Activated CD8-positive, alpha-beta memory T cell treated with anti-CD3 and anti-CD28 coated beads, Interleukin-2, amount 10 ng/mL, durations not matched to agents 7 days and 5 days (primary cell): ENCODE measurements around the gene DDC. TPM values are rescaled to one million over a fixed set of nuclear protein-coding genes. Genes with fewer than 3 reads are reported as not detected.
"Not testable (repeated sequence)": the region's sequence is repeated elsewhere in the genome, so short reads cannot be mapped to it uniquely, and the experiment has no call there.

ENCODE experiments used
- ATAC-seq: fragments of 150-1000 bp; cut with Tn5 transposase; one replicate; pipeline ENCODE4 v1.10.0; 2021; ENCODE audit warnings: moderate library complexity
- CTCF ChIA-PET: fragments of 350-600 bp; sonication (Branson Sonifier 250); formaldehyde crosslinking; loops from one replicate; lab custom pipeline; 2021; ENCODE audit warnings: antibody characterized with exemption; lab: Charles Lee
- DNase-seq: peaks from one replicate; pipeline ENCODE4 v3.0.0-alpha.2; 2020
- H3K27ac Mint-ChIP-seq: one replicate; pipeline ENCODE4 v1.8.0; 2021; ENCODE audit warnings: mild to moderate bottlenecking, mixed read lengths
- H3K27me3 Mint-ChIP-seq: one replicate; pipeline ENCODE4 v1.8.0; 2021; ENCODE audit warnings: mixed read lengths
- H3K36me3 Mint-ChIP-seq: one replicate; pipeline ENCODE4 v1.8.0; 2021; ENCODE audit warnings: mild to moderate bottlenecking, mixed read lengths
- H3K4me1 Mint-ChIP-seq: one replicate; pipeline ENCODE4 v1.8.0; 2021; ENCODE audit warnings: mixed read lengths
- H3K4me3 Mint-ChIP-seq: one replicate; pipeline ENCODE4 v1.8.0; 2021; ENCODE audit warnings: mild to moderate bottlenecking, moderate library complexity, mixed read lengths
- H3K9me3 Mint-ChIP-seq: one replicate; pipeline ENCODE4 v1.8.0; 2022; ENCODE audit warnings: low read depth, mixed read lengths
- total RNA-seq, 2 experiments: library from RNA; stranded (reverse); gene quantifications; one replicate each; pipeline ENCODE4 v1.2.3, GENCODE V29; 2021

DDC gene
- total RNA-seq, 2 experiments from 2014 or later: not detected

DNA sequence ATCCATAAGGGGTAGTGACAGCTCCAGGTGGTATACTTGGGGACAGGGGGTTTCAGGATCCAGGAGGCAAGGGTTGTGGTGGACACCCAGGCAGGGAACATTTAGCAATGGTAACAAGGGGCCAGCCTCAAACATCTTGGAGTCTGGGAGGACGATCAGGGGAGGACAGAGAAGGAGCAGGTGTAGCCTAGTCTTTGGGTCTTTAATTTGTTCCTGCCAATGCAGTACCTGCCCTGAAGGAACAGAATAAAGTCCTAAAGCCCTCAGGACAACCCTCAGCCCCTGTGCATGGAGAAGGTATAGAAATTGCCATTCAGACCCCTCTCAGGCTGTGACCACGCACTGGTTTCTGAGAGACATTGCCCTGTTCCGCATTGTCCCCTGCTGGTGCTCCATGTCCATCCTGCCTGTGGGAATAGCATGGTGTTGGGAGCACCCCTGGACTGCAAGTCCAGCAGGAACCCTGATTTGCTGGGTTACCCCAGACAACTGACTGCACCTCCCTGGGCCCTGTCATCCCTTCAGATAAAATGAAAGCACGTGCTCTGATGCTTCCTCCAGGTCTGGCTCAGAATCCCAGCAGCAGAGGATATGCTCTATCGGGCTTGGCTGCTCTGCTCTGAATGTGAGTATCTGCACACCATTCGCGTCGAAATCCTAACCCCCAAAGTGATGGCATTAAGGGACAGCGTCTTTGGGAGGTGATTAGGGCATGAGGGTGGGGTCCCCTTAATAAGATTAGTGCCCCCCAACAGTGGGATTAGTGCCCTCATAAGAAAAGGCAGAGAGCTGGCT, 24.2 kb downstream of the DDC start:
- H3K27ac Mint-ChIP-seq: no peak overlapping the region

DNA sequence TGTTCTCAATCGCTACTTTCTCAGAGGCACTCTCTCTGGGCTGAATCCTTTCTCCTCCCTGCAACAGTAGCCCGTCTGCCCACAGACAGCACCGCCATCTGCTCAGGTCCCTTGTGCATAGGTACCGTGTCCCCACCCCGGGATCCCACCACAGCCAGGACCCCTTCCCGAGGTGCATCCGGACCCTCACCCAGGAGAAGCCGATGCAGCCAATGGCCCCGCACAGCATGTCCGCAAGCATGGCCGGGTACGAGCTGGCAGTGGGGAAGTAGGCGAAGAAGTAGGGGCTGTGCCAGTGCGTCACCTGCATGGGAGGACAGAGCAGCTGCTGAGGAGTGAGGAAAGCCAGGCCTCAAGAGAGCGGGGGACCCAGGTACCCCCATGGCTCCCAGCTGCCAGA, 25.5 kb downstream of the DDC start:
- ATAC-seq (no peak), DNase-seq (no peak)
- Mint-ChIP-seq H3K36me3 (no peaks in the 10 kb centered on the region), H3K4me1 (peaks cover 4% of the 10 kb centered on the region), H3K27ac (no peak overlapping the region), H3K27me3 (peaks cover 3% of the 10 kb centered on the region), H3K4me3 (no peak overlapping the region), H3K9me3 (no peaks in the 10 kb centered on the region)
- CTCF ChIA-PET: no interaction called here

More for the DNA sequence above, 24.2 kb downstream of the DDC start:
- H3K27me3 Mint-ChIP-seq: peaks cover 4% of the 10 kb centered on the region
- CTCF ChIA-PET: interaction anchor here (1.0 kb wide), 1 partner anchor 72 kb away, joined by 3 read pairs; no protein-coding TSS in a partner anchor
- ATAC-seq (no peak), DNase-seq (no peak)
- no peaks in the 10 kb centered on the region for H3K9me3 Mint-ChIP-seq
- no peaks in the 10 kb centered on the region for H3K36me3 Mint-ChIP-seq
- H3K4me3 Mint-ChIP-seq: no peak overlapping the region
- H3K4me1 Mint-ChIP-seq: no peaks in the 10 kb centered on the region

DNA sequence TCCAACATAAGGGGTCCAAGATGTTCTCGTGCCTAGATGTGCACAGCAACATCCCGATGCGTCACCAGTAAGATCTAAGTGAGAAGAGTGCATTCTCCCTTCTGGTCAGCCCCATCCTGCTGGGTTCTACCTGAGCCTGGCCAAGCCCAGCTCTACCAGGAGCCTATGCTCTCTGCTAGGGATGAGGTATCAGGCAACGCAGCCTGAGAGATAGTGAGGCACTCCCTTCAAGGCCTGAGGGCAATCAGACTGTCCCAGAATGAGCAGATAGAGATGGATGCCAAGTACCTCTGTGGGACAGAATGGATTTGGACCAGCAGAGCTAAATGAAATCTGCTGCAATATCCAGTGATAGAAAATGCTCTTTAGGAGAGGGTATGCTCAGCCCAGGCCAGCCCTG, 26.7 kb downstream of the DDC start:
- H3K4me3 Mint-ChIP-seq: no peak overlapping the region
- H3K4me1 Mint-ChIP-seq: peaks cover 6% of the 10 kb centered on the region
- CTCF ChIA-PET: no interaction called here
- no peaks in the 10 kb centered on the region for H3K9me3 Mint-ChIP-seq
- DNase-seq (no peak), ATAC-seq (no peak)
- H3K27me3 Mint-ChIP-seq: peaks cover 4% of the 10 kb centered on the region
- no peaks in the 10 kb centered on the region for H3K36me3 Mint-ChIP-seq
- no peak overlapping the region for H3K27ac Mint-ChIP-seq

DNA sequence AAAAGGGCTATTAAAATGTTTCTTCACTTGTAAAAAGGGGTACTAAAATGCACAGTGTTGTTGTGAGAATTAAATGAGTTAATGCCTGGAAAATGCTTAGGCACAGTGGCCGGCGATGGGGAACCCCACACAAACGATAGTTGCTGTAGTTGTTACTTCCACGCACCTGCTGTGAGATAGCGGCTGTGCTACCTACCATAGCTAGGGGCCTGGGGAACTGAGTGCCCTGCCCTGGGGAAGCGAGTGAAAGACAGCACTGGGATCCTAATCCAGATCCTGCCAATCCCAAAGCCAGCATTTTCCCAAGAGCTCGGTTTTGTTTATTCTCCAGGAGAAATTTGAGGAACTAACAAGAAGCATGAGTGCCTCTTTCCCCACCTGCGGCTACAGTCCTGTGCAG, 27.8 kb downstream of the DDC start:
- Mint-ChIP-seq H3K27me3 (peaks cover 9% of the 10 kb centered on the region), H3K4me3 (no peak overlapping the region), H3K36me3 (no peaks in the 10 kb centered on the region), H3K4me1 (peaks cover 6% of the 10 kb centered on the region), H3K27ac (no peak overlapping the region), H3K9me3 (no peaks in the 10 kb centered on the region)
- CTCF ChIA-PET: no interaction called here
- no peak for DNase-seq
- ATAC-seq: no peak

DNA sequence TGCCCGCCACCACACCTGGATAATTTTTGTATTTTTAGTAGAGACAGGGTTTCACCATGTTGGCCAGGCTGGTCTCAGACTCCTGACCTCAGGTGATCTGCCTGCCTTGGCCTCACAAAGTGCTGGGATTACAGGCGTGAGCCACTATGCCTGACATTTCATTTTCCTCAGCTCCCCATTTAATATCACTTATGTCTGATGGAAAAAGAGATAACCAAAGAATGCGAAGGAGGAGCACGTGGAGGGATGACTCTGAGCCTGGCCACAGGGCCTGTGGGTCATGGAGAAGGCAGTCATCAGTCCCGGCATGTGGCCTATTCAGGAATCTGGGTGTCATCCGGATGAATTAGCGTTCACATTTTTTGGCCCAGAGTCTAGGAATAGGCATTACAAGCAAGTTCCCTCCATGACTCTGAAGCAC, 29.9 kb downstream of the DDC start:
- CTCF ChIA-PET, DNase-seq, ATAC-seq, H3K4me3 Mint-ChIP-seq, H3K27ac Mint-ChIP-seq, H3K9me3 Mint-ChIP-seq, H3K36me3 Mint-ChIP-seq: not testable (repeated sequence)
- H3K4me1 Mint-ChIP-seq: peaks cover 20% of the 10 kb centered on the region
- peaks cover 22% of the 10 kb centered on the region for H3K27me3 Mint-ChIP-seq

DNA sequence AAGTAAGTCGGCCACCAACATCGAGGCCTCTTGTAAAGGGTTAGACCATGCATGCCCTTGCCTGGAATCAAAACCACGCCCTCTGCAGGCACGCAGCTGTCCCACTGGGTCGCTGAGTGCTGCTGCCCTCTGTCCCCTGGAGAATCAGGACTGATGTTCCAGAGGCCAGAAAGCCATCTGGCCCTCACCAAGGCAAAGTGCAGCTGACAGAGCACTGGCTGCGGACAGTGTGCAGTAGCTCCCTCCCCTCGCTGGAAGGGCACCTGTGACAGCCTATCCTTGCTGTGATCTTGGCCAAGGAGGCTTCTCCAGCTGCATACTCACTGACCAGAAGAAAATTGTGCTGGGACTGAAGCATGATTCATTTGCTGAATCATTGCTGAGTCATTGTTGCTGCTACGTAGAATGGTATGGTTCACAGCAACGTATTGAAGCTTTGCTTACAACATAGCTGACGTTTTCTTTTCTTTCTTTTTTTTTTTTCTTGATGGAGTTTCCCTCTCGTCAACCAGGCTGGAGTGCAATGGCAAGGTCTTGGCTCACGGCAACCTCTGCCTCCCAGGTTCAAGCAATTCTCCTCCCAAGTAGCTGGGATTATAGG, 30.4 kb downstream of the DDC start:
- ATAC-seq (no peak), DNase-seq (no peak)
- H3K27ac Mint-ChIP-seq: no peak overlapping the region
- H3K4me1 Mint-ChIP-seq: peaks cover 20% of the 10 kb centered on the region
- no peak overlapping the region for H3K4me3 Mint-ChIP-seq
- CTCF ChIA-PET: no interaction called here
- peaks cover 22% of the 10 kb centered on the region for H3K27me3 Mint-ChIP-seq
- H3K9me3 Mint-ChIP-seq: no peaks in the 10 kb centered on the region
- no peaks in the 10 kb centered on the region for H3K36me3 Mint-ChIP-seq

DNA sequence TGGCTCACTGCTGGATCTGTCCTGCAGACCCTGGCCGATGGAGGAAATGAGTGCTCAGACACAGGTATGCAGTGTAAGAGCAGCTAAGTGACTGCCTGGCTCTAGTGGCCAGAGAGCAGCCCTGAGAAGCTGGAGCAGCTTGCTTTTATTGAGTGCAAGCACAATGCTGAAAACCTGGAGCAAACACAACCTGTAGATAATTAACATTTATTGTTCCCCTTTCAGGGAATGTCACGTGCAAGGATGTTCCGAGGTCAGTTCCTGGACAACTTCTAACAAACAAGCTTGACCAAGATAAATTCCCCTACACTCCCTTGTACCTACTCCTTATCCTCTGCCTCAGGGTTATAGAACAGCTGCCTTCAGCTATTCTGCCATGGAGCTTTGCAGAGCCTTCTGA, 31.3 kb downstream of the DDC start:
- CTCF ChIA-PET: no interaction called here
- ATAC-seq: no peak
- peaks cover 20% of the 10 kb centered on the region for H3K4me1 Mint-ChIP-seq
- no peak overlapping the region for H3K4me3 Mint-ChIP-seq
- no peaks in the 10 kb centered on the region for H3K36me3 Mint-ChIP-seq
- H3K9me3 Mint-ChIP-seq: no peaks in the 10 kb centered on the region
- no peak for DNase-seq
- peaks cover 29% of the 10 kb centered on the region for H3K27me3 Mint-ChIP-seq
- H3K27ac Mint-ChIP-seq: no peak overlapping the region

DNA sequence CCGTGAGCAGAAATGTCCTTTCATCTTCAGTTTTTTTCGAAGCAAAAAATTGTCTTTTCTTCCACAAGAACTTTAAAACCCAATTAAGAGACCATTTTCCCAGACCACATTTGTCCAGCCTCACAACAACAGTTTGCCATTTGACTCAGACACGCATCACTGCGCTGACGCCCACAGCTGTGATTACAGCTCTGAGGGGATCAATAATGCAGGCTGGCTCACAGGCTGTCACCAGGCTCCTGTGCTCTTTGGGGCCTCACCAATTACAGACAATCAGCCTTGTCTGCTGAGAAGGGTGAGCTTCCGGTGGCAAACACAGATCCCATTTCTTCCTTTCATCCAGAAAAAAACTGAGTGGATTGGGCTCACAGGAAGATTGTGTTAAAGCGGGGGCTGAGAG, 33.3 kb downstream of the DDC start:
- H3K4me3 Mint-ChIP-seq: no peak overlapping the region
- CTCF ChIA-PET: no interaction called here
- ATAC-seq (no peak), DNase-seq (no peak)
- H3K9me3 Mint-ChIP-seq: no peaks in the 10 kb centered on the region
- H3K27ac Mint-ChIP-seq: no peak overlapping the region
- H3K4me1 Mint-ChIP-seq: peaks cover 20% of the 10 kb centered on the region
- H3K27me3 Mint-ChIP-seq: peaks cover 38% of the 10 kb centered on the region
- H3K36me3 Mint-ChIP-seq: no peaks in the 10 kb centered on the region

DNA sequence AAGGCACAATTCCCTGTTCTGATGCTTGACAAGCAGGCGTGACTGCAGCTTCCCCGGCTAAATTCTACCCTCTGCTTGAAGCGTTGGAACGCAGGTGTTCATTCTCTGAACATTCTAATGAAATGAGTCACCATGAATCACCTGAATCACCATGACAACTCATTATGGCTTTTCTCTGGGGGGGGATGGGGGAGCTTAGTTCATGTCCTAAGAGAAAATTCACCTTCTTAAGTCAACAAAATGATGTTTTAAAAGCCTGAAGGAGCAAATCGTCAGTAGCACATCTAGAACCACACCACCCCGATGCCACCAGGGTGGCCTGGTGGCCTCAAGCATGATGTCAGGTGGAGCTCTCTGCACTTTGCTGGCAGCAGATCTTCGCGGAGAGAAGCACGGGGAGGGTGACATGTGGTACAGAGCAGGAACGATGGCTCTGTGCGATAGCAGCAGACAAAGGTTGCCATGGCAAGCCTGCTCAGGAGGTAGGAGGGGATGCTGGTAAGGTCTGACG, 33.7 kb downstream of the DDC start:
- no peaks in the 10 kb centered on the region for H3K9me3 Mint-ChIP-seq
- CTCF ChIA-PET: no interaction called here
- H3K27me3 Mint-ChIP-seq: peaks cover 43% of the 10 kb centered on the region
- no peak overlapping the region for H3K27ac Mint-ChIP-seq
- DNase-seq (no peak), ATAC-seq (no peak)
- H3K36me3 Mint-ChIP-seq: no peaks in the 10 kb centered on the region
- H3K4me3 Mint-ChIP-seq: no peak overlapping the region
- H3K4me1 Mint-ChIP-seq: peaks cover 20% of the 10 kb centered on the region

DNA sequence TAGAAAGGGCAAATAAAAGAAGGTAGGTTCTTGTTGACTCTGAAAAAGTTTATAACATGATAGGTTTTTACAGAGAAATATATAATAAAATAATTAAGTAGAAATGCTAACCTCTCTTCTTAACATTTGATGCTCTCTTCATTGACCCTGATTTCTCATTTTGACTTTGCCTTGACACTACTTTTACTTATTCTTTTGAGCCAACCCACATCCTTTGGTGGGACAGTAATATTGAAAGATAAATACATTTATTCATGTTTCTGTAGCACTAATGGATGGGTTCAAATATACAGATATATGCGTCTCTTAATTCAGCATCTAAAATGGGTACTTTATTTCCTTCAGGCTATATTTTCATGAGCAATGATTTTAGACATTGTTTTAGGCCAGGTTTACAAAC, 34.4 kb downstream of the DDC start:
- no peak for DNase-seq
- Mint-ChIP-seq H3K27me3 (peaks cover 49% of the 10 kb centered on the region), H3K36me3 (no peaks in the 10 kb centered on the region), H3K27ac (no peak overlapping the region), H3K4me3 (no peak overlapping the region), H3K4me1 (peaks cover 20% of the 10 kb centered on the region), H3K9me3 (no peaks in the 10 kb centered on the region)
- no peak for ATAC-seq
- CTCF ChIA-PET: no interaction called here

DNA sequence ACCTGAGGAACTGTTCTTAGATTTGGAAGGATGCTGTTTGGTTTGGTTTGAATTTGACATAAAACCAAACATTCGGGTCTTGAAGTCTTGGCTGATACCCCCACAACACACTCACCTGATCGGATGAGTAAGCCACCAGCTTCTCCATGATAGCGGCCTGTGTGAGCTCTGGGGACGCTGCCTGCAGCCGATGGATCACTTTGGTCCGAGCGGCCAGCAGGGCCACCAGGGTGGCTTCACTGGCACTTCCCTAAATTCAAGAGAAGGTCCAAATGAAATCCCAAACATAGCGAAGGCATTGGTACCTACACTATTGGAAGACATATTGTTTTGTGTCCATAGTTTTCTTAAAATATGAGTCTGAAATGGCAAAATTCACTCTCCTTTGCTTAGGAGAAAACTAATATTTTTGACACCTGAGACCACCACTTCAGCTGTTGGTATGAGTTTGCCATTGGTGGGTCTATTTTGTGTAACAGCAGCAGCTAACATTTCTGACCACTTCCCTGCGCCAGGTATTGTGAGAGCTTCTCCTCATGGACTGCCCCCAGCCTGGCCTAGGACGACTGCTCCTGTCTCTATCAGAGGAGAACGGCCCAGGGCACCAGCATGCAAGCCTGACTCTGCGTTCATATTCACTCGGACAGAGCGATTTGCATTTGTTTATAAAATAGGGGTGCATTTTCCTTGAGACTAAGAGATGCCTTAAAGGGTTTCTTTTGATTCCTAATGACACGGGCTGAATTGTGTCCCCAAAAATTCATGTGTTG, 35.9 kb downstream of the DDC start:
- Mint-ChIP-seq H3K27ac (no peak overlapping the region), H3K27me3 (peaks cover 57% of the 10 kb centered on the region), H3K4me1 (peaks cover 14% of the 10 kb centered on the region), H3K4me3 (no peak overlapping the region), H3K9me3 (no peaks in the 10 kb centered on the region), H3K36me3 (no peaks in the 10 kb centered on the region)
- no peak for ATAC-seq
- no peak for DNase-seq
- CTCF ChIA-PET: no interaction called here

DNA sequence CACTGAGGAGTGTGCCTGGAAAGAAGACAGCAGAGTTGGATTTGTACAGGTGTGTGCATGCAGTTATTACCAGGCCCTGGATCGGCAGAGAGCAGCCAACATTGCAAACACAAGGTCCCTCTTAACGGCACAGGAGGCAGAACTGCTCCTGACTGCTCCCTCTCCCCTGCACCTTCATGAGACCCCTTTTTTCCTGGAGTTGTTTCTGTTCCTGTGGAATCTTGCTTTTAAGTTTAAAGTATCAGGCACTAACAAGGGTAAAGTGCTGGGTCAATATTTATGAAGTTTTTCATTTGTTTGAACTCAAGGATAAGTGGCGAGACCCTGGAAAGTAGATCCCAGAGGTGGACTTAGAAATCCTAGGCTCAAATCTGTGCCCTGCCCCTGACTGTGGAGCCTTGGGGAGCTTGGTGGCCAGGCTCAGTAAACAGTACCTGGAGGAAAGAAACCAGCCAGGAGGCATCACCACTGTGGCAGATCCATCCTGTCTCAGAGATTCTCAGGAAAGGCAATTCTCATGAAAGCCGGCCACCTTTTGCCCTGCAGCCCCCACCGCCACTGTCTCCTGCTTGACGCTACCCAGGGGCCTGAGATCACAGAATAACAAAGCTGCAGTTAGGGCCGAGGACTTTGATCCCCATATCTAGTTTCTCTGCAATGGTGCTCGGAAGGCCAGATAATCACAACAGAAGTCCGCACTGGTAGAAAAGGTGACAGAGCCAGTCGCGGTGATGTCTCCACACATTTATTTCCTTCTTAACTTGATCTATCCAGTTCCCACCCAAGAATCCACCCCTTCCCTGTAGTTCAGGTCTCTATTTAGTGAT, 36.7 kb downstream of the DDC start:
- no peak overlapping the region for H3K4me3 Mint-ChIP-seq
- peaks cover 63% of the 10 kb centered on the region for H3K27me3 Mint-ChIP-seq
- CTCF ChIA-PET: no interaction called here
- H3K27ac Mint-ChIP-seq: no peak overlapping the region
- H3K36me3 Mint-ChIP-seq: no peaks in the 10 kb centered on the region
- H3K9me3 Mint-ChIP-seq: no peaks in the 10 kb centered on the region
- no peak for DNase-seq
- no peak for ATAC-seq
- H3K4me1 Mint-ChIP-seq: peaks cover 14% of the 10 kb centered on the region

DNA sequence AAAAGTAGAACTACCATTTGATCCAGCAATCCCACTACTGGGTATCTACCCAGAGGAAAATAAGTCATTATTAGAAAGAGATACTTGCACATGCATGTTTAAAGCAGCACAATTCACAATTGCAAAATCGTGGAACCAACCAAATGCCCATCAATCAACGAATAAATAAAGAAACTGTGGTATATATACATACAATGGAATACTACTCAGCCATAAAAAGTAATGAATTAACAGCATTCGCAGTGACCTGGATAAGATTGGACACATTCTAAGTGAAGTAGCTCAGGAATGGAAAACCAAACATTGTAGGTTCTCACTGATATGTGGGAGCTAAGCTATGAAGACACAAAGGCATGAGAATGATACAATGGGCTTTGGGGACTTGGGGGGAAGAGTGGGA, 45.9 kb downstream of the DDC start:
- not testable (repeated sequence) for H3K36me3 Mint-ChIP-seq, H3K4me3 Mint-ChIP-seq, ATAC-seq, H3K4me1 Mint-ChIP-seq, H3K9me3 Mint-ChIP-seq, DNase-seq, H3K27ac Mint-ChIP-seq
- CTCF ChIA-PET: interaction anchor here (0.7 kb wide), 1 partner anchor 1695 kb away, joined by 3 read pairs; no protein-coding TSS in a partner anchor
- peaks cover 84% of the 10 kb centered on the region for H3K27me3 Mint-ChIP-seq
